Caco-2 (cell line): ENCODE measurements around the gene GSG1. TPM values are rescaled to one million over a fixed set of nuclear protein-coding genes. Genes with fewer than 3 reads are reported as not detected.
A peak's percentile ranks its signal among the peaks of the same experiment; 100 is the strongest.

Experiments used
- BruUV-seq: library from RNA; stranded (reverse); fragments of 400-500 nt; replicated peaks from 2 replicates; lab custom pipeline; 2021; lab: Mats Ljungman, UMichigan
- CTCF ChIA-PET: fragments of 300-600 bp; sonication (Branson Sonifier 250); formaldehyde crosslinking; loops from one replicate; lab custom pipeline; 2022; ENCODE audit warnings: antibody characterized with exemption; lab: Charles Lee
- POLR2A ChIA-PET: fragments of 300-600 bp; sonication (Branson Sonifier 250); formaldehyde crosslinking; loops from one replicate; lab custom pipeline; 2022; ENCODE audit warnings: antibody characterized with exemption; lab: Charles Lee
- DNase-seq, 2 experiments: peaks; one replicate each; pipeline versions ENCODE4 v3.0.0 to v3.0.0-alpha.2; 2020 to 2022
- H3K27me3 ChIP-seq: replicated peaks from 2 replicates; pipeline ENCODE4 v1.6.0; 2011; ENCODE audit warnings: low read length; ENCODE audit not compliant: control insufficient read depth, insufficient read depth
- H3K36me3 ChIP-seq: 2 replicates; pipeline ENCODE4 v1.5.1; 2011; ENCODE audit warnings: low read length; ENCODE audit not compliant: control insufficient read depth, insufficient read depth
- H3K4me1 ChIP-seq: fragments of 250-450 bp; sonication (Bioruptor Pico); 2 replicates; pipeline ENCODE4 v1.5.1; 2020; ENCODE audit warnings: mild to moderate bottlenecking
- H3K4me3 ChIP-seq: 2 replicates; pipeline ENCODE4 v1.5.1; 2011; ENCODE audit warnings: low read depth, mild to moderate bottlenecking, control low read depth, low read length
- H3K9me3 ChIP-seq: fragments of 250-450 bp; sonication (Bioruptor Pico); 2 replicates; pipeline ENCODE4 v1.5.1; 2020; ENCODE audit warnings: mild to moderate bottlenecking, moderate library complexity
- H3K27ac Mint-ChIP-seq: one replicate; pipeline ENCODE4 v1.8.0; 2022; ENCODE audit warnings: mixed read lengths; ENCODE audit not compliant: unreplicated experiment
- H3K27me3 Mint-ChIP-seq: one replicate; pipeline ENCODE4 v1.8.0; 2022; ENCODE audit warnings: mixed read lengths; ENCODE audit not compliant: insufficient read depth, unreplicated experiment
- H3K36me3 Mint-ChIP-seq: one replicate; pipeline ENCODE4 v1.8.0; 2022; ENCODE audit warnings: mild to moderate bottlenecking, mixed read lengths; ENCODE audit not compliant: insufficient read depth, unreplicated experiment
- H3K4me1 Mint-ChIP-seq: one replicate; pipeline ENCODE4 v1.8.0; 2022; ENCODE audit warnings: low read depth, mixed read lengths; ENCODE audit not compliant: unreplicated experiment
- H3K4me3 Mint-ChIP-seq: one replicate; pipeline ENCODE4 v1.8.0; 2022; ENCODE audit warnings: mild to moderate bottlenecking, moderate library complexity, mixed read lengths; ENCODE audit not compliant: unreplicated experiment
- H3K9me3 Mint-ChIP-seq: one replicate; pipeline ENCODE4 v1.8.0; 2022; ENCODE audit warnings: mixed read lengths; ENCODE audit not compliant: unreplicated experiment
- CTCF ChIP-seq, 2 experiments: fragments of 200-600 bp in 1 of 2; IDR thresholded peaks; 1 replicate in 1 of 2; 2 replicates in 1 of 2; pipeline versions ENCODE4 v1.5.1 to v1.8.0; 2011 to 2022; ENCODE audit warnings: antibody characterized with exemption in 1 of 2, control low read depth in 1 of 2, inconsistent platforms in 1 of 2, low read depth in 1 of 2, low read length in 1 of 2, mild to moderate bottlenecking in 1 of 2, moderate library complexity in 1 of 2; ENCODE audit not compliant: insufficient read depth in 1 of 2, severe bottlenecking in 1 of 2, unreplicated experiment in 1 of 2
- intact Hi-C: fragments of 100-400 bp; cut with micrococcal nuclease; formaldehyde crosslinking; loops from one replicate; pipeline ENCODE4 v1.10.0; 2022; ENCODE audit not compliant: unreplicated experiment
- total RNA-seq: library from RNA; stranded (reverse); gene quantifications from 2 replicates; pipeline ENCODE4 v1.2.3, GENCODE V29; 2022

The GSG1 gene
- total RNA-seq, 1 experiment from 2014 or later = not detected

DNA sequence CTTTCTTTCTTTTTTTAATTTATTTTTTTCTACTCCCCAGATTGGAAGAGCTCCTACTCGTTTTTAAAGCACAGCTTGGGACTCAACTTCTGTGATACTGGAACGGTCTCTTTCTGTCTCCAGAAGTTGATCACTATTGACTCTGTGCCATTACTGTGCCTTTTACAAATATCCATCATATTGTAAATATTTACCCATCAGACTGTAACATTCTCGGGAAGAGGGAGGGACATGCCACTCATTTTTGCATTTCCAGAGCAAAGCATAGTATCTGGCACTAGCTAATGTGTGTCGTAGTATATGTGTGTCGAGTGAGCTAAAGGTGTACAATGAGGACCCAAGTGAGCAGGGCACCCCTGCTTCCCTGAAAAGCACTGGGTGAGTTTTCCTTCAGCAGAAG lies 24.0 kb upstream of the GSG1 start:
- ChIA-PET POLR2A (interaction anchor here (0.5 to 1.2 kb wide), 2 partner anchors 25 to 340 kb away, joined by 4 to 5 read pairs; no protein-coding TSS in a partner anchor), CTCF (interaction anchor here (0.6 kb wide), 2 partner anchors 36 to 52 kb away, joined by 3 read pairs; no protein-coding TSS in a partner anchor)
- no peaks in the 10 kb centered on the region for H3K36me3 Mint-ChIP-seq
- no TSS peak for BruUV-seq
- no peaks in the 10 kb centered on the region for H3K27me3 ChIP-seq
- H3K4me1 Mint-ChIP-seq = peaks cover 46% of the 10 kb centered on the region
- peak overlapping the region; percentile 92 for H3K27ac Mint-ChIP-seq
- H3K9me3 ChIP-seq = no peaks in the 10 kb centered on the region
- peak; percentile 56 to 59 for DNase-seq
- H3K36me3 ChIP-seq = no peaks in the 10 kb centered on the region
- H3K27me3 Mint-ChIP-seq = no peaks in the 10 kb centered on the region
- no peak for TF ChIP-seq CTCF (IDR thresholded peaks at IDR 0.05; ENCODE audit: insufficient read depth in 1 of 2, low read depth in 1 of 2, low read length in 1 of 2, severe bottlenecking in 1 of 2, unreplicated experiment in 1 of 2)
- no peak overlapping the region for H3K4me3 ChIP-seq
- intact Hi-C loops = loop anchor here (1.0 kb wide), 2 partner anchors 21 to 26 kb away; no protein-coding TSS in a partner anchor
- no peaks in the 10 kb centered on the region for H3K9me3 Mint-ChIP-seq
- peak overlapping the region; percentile 31 for H3K4me3 Mint-ChIP-seq
- H3K4me1 ChIP-seq = peaks cover 60% of the 10 kb centered on the region

- Histone ChIP-seq H3K27me3 (no peaks in the 10 kb centered on the region), H3K9me3 (no peaks in the 10 kb centered on the region), H3K4me1 (peaks cover 60% of the 10 kb centered on the region), H3K4me3 (no peak overlapping the region), H3K36me3 (no peaks in the 10 kb centered on the region)
- Mint-ChIP-seq H3K9me3 (no peaks in the 10 kb centered on the region), H3K36me3 (no peaks in the 10 kb centered on the region), H3K4me3 (no peak overlapping the region), H3K4me1 (peaks cover 39% of the 10 kb centered on the region), H3K27me3 (no peaks in the 10 kb centered on the region), H3K27ac (no peak overlapping the region)
- intact Hi-C loops = no loop called here
- DNase-seq = no peak
- POLR2A ChIA-PET = no interaction called here
- BruUV-seq = no TSS peak
- CTCF ChIA-PET = no interaction called here
- no peak for TF ChIP-seq CTCF (IDR thresholded peaks at IDR 0.05; ENCODE audit: insufficient read depth in 1 of 2, low read depth in 1 of 2, low read length in 1 of 2, severe bottlenecking in 1 of 2, unreplicated experiment in 1 of 2)
Measured at GRCh38 chr12:13126494-13126893, 23.0 kb upstream of the GSG1 start.

GRCh38 chr12:13125996-13126395 lies 22.5 kb upstream of the GSG1 start:
- no TSS peak for BruUV-seq
- H3K4me1 Mint-ChIP-seq = peaks cover 34% of the 10 kb centered on the region

More at GRCh38 chr12:13125996-13126395, 22.5 kb upstream of the GSG1 start:
- DNase-seq = no peak
- H3K4me1 ChIP-seq = peaks cover 55% of the 10 kb centered on the region
- POLR2A ChIA-PET = no interaction called here
- Mint-ChIP-seq H3K4me3 (no peak overlapping the region), H3K27ac (no peak overlapping the region), H3K27me3 (no peaks in the 10 kb centered on the region), H3K36me3 (no peaks in the 10 kb centered on the region), H3K9me3 (no peaks in the 10 kb centered on the region)
- H3K27me3 ChIP-seq = no peaks in the 10 kb centered on the region
- no peak overlapping the region for H3K4me3 ChIP-seq
- H3K36me3 ChIP-seq = no peaks in the 10 kb centered on the region
- intact Hi-C loops = no loop called here
- no peak for TF ChIP-seq CTCF (IDR thresholded peaks at IDR 0.05; ENCODE audit: insufficient read depth in 1 of 2, low read depth in 1 of 2, low read length in 1 of 2, severe bottlenecking in 1 of 2, unreplicated experiment in 1 of 2)
- CTCF ChIA-PET = no interaction called here
- no peaks in the 10 kb centered on the region for H3K9me3 ChIP-seq
